NCI-H345 (cell line): ENCODE results near the gene CCND1.
"Not testable (repeated sequence)": the region's sequence is repeated elsewhere in the genome, so short reads cannot be mapped to it uniquely, and the experiment has no call there.

Experiments
- DNase-seq: peaks from one replicate; lab custom pipeline; 2025; lab: John Stamatoyannopoulos, UW

The CCND1 gene

DNA sequence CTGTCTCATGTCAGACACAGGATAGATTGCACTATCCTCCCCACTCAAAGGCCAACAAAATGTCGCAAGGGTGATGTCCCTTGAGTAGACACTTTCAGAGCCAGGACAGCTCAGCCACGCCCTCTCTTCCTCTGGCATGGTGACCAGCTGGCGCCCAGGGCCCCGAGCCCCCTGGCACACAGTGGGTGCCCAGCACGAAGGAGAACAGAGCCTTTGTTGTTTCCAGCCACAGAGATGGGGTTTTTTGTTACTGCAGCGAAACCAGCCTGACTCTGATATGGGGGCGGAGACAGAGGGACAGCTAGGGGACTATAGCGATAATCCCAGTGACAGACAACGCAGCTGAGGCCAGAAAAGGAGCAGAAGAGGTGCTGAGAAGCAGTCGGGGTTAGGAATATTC is 23.3 kb upstream of the CCND1 start:
- no peak for DNase-seq

DNA sequence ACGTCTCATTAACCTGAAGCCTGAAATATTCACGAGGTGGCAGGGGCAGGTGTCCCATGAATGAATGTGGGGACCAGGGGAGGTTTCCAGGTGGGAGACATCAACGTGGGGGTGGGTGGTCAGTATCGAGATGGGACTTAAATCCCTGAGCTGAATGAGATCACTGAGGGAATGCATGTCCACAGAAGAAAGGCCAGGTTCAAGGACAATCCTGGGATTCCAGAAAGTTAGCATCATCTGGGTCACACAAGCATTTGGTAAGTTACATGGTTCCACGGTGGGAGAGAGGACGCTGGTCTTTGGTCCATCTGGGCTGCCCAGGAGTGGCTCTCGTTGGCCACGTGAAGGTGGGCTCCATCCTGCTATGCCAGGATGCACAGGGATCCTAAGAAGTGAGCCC is 22.7 kb upstream of the CCND1 start:
- no peak for DNase-seq

DNA sequence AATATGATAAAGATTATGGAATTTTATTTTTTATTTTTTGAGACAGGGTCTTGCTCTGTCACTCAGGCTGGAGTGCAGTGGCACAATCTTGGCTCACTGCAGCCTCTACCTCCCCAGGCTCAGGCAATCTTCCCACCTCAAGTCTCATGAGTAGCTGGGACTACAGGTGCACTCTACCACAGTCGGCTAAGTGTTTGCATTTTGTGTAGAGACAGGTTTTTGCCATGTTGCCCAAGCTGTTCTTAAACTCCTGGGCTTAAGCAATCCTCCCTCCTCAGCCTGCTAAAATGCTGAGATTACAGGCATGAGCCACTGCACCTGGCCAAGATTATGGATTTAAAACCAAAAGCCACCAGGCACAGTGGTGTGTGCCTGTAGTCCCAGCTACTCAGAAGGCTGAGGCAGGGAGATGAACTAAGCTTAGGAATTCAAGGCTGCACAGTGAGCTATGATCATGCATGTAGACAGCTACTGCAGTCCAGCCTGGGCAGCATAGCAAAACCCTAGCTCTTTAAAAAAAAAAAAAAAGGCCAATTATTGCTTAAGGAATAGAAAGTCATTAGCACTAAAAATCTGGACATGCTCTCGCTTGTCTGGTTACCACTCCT is 20.2 kb upstream of the CCND1 start:
- no peak for DNase-seq

DNA sequence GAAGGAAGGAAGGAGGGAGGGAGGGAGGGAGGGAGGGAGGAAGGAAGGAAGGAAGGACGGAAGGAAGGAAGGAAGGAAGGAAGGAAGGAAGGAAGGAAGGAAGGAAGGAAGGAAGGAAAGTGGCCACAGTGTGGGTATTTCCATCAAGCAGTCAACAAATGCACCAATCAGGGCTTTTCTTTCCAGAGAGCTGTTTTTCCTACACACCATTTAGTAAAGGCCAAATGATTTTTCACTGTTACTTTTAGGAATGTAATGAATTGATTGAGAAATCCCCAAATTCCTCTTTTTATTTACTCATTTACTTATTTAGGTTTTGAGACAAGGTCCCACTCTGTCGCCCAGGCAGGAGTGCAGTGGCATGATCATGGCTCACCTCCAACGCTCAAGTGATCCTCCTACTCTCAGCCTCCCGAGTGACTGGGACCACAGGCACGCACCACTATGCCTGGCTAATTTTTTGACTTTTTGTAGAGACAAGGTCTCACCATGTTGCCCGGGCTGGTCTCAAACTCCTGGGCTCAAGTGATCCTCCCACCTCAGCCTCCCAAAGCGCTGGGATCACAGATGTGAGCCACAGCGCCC is 18.8 kb upstream of the CCND1 start:
- DNase-seq, result not testable (repeated sequence)

DNA sequence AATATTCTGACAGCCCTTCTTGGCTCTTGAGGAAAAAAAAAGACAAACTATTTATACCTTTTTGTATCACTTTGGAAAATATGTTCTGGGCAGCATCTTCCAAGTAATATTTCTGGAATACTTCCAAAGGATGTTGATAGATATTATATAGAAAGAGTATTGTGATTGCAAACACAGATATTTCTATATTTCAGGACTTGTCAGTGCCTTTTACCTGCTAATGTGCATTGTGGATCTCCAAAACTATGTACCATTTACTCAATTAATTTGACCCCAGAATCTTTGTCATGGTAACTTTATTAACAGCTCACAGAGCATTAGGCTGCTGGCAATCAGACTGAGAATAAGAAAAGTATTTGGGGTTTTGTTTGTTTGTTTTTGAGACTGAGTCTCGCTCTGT is 16.7 kb upstream of the CCND1 start:
- DNase-seq, result no peak

DNA sequence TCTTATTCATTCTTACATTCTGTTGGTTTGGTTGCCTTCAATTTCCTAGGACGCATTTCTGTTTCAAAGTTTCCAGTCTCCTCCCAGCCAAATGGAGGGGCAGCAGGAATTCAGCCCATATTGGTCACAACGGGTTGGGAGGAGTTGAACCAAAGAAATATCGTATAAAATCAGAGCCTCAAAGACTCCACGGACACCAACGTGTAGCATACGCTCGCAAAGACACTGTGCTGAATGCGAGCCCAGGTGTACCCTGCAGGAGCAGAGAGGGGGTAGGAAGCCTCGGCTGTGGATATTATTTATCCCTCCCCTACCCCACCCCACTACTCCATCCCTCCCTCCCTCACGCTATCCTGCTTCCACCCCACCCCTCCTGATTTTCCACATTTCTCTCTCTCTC is 15.5 kb upstream of the CCND1 start:
- no peak for DNase-seq

DNA sequence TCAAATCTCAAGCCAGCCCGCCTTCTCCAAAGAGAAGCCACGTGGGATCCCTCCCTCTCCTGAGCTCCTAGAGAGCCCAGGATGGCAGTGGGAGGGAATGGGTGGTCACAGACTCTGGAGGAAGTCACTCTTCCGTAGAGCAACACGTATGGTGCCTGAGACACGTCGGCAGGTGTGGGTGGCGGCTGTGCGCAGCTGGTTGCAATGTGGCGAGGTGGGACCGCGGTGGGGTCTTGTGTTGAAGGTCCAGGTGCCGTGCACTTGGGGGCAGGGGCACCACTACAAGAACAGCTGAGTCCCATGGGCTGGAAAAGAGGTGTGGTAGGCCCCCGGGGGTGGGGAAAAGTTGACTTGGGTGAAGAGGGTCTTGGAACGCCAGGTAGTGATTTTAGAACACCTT is 13.4 kb upstream of the CCND1 start:
- DNase-seq, result no peak

DNA sequence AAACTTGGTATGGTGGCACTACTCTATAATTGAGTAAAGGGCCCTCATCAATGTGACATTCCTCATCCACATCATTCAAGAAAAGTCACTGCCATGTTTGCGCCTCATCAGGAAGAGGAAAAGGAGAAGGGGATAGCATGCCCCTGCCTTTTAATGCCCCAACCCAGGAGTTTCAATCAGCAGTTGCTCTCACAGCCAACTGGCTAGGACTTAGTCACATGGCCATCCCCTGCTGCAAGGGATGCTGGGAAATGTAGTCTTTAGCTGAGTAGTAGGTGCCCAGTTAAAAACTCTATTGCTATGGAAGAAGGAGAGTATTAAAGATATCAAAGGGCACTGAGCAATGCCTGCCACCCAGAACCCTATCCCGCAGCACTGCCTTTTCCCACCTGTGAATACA is 10.9 kb upstream of the CCND1 start:
- DNase-seq, result no peak

DNA sequence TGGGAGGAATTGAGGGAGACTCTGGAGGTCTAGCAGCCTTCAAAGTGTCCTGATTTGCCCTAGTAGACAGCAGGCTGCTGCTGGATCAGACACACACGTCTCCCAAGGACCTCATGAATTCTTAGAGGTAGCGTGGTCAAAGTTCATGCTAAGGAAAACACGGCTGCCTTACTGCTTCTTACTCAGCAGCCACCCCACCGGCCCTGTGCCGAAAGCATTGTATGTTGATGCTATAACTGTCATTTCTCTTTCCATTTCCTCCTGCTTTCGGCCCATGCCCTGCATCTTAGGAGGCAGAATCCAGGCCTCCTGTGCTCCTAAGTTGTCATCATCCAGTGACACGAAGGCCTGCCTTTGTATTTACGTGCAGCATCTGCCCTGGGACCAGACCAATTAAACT is 10.5 kb upstream of the CCND1 start:
- DNase-seq, result no peak

DNA sequence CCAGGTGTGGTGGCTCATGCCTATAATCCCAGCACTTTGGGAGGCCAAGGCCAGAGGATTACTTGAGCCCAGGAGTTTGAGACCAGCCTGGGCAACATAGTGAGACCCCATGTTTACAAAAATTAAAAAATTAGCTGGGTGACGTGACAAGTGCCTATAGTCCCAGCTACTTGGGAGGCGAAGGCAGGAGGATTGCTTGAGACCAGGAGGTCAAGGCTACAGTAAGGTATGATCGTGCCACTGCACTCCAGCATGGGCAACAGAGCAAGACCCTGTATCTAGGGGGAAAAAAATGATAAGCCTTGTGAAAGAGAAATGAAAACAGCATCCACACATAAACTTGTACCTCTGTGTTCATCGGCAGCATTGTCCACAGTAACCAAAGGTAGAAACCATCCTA is 8.1 kb upstream of the CCND1 start:
- DNase-seq, result no peak

DNA sequence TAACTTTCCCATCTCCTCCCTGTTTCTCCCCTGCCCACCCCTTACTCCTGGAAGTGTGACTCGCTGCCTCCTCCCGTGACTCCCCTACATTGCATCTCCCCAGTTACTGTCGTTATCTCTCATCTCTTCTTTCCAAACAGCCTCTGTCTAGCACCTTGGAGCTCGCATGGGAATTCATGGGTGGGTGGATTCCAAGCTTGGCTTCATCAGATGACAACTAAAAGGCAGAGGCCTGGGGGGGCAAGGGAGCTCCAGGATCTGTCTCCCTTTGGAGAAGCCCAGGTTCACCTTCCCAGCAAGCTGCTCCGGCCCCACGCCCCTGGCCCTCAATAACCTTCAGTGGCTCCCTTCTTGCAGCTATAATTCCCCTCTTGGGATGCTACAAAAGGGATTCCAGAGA is 6.9 kb upstream of the CCND1 start:
- DNase-seq, result no peak

DNA sequence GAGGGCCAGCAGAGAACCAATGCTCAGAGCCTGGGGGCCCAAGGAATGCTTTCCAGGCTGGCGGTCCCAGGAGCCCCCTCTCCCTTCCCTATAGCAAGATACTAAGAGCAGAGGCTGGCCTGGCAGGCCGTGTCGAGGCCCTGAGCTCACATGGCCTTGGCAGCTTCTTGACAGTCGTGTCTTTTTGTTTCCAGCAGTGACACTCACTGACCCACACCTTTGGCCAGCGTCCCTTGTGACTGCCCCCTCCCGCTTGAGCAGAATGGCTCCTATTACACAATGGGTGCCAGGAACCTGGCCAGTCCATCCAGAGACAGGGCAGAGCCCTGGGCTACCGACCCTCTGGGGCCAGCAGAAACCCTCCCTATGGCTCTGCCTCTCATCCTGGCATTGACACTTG is 6.4 kb upstream of the CCND1 start:
- DNase-seq, result no peak

DNA sequence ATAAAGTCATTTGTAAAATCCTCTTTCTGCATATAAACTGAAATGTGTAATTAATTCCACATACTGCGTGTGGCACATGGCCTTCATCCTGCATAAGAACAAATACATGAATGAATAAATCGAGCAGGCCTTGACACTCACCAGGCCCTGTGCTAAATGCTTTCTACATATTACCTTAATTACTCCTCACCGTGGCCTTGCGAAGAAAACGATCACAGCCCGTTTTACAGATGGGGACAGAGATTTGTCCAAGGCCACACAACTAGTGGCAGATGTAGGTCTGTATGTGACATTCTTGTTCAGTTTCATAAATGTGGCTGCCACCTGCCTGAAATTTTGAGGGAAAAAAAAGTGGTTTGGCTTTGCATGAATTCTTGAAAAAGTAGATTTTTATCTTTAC is 5.8 kb upstream of the CCND1 start:
- DNase-seq, result no peak

DNA sequence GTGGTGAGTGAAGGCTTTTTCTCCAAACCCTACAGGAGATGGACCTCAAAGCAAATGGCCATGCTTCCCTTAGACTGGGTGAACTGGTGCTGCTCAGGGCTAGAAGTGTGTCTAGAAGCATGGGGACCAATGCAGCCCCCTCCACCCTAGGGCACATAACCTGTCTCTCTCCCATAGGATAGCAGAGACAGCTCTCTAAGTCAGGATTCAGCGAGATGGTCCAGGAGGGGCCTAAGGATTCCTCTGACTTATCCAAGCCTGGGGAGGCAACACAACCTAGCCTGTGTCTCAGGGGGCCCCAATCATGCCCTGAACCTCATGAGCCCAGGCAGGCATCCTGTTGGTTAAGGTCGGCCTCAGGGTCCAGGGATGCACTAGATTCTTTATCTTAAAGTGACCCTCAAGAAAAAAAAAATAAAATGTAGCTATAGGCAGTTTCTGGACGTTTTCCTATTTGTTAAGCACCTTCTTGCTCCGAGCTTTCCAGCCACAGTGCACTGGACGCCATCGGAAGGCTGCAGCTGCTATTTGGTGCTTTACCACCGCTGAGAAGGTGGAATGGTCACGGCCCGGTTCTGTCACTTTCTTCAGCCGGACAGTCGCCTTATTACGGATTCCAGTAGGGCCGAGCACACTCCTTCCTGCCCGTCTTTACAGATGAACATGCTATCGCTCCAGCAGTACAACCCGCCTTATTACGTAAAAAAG is 5.0 kb upstream of the CCND1 start:
- DNase-seq, result no peak

DNA sequence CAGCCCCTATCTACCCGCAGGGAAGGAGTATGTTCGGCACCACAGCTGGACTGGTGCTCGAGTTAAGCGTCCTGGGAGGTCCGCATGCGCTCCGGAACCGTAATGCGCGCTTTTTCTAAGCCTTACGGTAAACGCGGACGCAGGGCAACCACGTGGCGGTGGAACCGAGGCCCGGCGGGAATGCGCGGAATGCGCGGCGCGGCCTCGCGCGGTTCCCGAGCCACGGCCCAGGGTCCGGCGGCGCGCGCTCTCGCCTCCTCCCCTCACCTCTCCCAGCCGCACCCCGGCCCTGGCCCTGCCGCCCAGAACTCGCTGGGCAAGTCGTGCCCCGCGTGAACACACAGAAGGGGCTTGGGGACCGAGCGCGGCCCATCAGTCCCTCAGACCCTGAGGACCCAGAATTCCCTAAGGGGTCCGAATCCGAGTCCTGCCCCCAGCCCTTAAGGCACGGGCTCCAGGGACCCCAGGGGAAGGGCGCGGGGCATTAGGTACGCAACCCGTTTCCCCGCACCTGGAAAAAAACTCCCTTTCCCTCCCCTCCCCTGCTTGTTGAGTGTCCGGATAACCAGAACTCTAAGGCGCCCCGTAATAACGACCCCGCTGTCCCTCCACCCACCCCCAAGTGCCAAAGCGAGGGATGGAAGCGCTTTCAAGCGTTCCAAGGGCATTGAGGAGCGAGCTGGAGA is 4.3 kb upstream of the CCND1 start:
- DNase-seq, result no peak

DNA sequence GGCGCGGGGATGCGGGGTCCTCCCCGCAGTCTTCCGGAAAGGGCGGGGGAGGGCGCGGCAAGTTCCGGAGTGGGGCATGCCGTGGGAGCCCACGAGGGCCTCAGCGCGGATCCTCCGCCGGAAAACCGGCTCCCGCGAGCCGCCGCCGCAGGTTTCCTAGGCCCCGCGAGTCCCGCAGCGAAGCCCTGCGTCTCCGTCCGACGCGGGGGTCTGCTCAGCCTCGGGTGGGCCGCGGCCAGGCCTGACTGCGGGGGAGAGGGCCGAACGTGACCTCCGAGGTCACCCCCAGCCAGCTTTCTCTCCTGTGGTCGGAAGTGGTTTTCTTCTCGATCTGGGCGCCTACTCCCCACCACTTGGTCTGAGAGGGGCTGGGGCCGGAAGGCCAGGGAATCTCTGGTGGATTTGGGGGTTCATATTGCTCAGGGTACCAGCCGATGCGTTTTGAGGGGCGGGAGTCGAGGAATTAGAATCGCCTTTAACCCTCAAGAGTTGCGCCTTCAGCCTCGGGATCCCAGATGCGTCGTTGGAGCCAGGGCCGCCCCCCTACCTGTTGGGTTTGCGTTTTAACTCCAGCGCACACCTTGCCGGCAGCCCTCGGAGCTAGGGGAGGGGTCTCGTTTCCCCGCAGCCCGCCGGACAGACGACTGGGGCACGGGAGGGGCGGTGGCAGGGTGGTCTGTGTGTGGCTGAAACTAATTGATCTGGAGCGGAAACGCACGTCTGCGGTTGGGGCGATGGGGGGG is 3.6 kb upstream of the CCND1 start:
- DNase-seq, result no peak

DNA sequence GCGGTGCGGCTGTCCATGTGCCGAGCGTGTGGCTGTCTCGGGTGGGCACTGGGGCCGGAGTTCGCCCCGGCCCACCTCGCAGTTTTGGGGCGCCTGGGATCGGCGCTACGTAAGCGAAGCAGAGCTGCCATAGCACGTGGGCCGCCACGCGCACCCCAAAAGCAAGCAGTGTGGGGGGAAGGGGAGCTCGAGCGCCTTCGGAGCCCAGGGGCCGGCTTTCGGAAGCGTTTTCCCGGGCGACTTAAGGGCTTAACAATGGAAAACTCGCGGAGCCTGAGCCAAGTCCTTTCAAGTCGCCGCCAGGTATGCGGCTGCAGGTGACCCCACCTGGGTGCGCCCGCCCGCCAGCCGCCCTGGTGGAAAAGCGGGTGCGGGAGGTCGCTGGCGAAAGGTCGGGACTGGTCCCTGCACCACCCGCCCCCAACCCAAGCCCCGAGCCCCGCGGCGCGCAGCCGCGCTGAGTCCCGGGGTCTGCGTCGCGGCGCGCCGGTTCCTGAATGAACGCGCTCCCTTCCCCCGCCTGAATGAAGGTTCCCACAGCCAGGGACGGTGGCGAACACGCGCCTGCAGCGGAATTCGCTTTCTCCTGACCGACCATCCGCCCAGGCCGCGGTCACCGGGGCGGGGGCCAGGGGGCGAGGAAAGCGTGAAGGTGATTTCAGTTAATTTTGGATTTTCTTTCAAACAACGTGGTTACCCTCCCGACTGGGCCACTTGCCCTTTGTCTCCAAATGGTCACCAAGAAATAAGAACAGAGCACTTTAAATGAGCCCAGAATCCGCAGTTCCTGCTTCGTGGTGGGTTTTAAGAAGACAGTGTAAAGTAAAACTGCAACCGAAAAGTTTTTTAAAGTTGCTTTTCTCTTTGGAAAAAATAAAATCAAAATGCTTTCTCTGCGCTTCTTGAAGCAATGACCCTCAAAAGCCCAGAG is 2.8 kb upstream of the CCND1 start:
- no peak for DNase-seq

DNA sequence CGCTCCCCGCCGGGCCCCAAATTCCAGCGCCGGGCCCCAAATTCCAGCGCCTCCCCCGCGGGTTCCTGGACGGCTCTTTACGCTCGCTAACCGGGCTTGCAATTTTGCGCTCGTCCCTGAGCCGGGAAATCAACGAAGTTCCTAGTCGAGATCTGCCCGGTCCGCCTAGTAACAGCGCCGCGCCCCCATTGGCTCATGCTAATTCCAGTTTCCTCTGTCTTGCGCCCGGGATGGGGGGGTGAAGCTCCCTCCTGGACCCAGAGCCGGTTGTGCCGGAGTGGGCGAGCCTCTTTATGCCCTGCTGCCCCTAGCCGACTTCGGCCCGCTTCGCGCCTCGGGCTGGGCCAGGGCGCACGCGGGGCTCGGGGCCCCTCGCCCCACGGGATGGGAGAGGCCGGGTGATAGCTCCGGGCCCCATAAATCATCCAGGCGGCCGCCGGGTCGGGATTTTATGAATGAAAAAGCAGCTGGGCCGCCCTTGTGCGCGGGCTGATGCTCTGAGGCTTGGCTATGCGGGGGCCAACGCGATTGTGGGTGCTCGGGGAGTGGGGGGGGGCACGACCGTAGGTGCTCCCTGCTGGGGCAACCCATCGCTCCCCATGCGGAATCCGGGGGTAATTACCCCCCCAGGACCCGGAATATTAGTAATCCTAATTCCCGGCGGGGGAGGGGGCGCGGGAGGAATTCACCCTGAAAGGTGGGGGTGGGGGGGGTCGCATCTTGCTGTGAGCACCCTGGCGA is 1.8 kb upstream of the CCND1 start:
- peak; percentile 35 for DNase-seq

DNA sequence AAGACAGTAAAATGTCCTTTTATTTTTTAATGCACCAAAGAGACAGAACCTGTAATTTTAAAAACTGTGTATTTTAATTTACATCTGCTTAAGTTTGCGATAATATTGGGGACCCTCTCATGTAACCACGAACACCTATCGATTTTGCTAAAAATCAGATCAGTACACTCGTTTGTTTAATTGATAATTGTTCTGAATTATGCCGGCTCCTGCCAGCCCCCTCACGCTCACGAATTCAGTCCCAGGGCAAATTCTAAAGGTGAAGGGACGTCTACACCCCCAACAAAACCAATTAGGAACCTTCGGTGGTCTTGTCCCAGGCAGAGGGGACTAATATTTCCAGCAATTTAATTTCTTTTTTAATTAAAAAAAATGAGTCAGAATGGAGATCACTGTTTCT is 1.1 kb upstream of the CCND1 start:
- no peak for DNase-seq

DNA sequence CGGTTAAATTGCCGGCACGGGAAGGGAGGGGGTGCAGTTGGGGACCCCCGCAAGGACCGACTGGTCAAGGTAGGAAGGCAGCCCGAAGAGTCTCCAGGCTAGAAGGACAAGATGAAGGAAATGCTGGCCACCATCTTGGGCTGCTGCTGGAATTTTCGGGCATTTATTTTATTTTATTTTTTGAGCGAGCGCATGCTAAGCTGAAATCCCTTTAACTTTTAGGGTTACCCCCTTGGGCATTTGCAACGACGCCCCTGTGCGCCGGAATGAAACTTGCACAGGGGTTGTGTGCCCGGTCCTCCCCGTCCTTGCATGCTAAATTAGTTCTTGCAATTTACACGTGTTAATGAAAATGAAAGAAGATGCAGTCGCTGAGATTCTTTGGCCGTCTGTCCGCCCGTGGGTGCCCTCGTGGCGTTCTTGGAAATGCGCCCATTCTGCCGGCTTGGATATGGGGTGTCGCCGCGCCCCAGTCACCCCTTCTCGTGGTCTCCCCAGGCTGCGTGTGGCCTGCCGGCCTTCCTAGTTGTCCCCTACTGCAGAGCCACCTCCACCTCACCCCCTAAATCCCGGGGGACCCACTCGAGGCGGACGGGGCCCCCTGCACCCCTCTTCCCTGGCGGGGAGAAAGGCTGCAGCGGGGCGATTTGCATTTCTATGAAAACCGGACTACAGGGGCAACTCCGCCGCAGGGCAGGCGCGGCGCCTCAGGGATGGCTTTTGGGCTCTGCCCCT is 529 bp upstream of the CCND1 start:
- DNase-seq, result no peak
